GM18505 (cell line): ENCODE measurements around the gene ADD3.
"Not testable (repeated sequence)": the region's sequence is repeated elsewhere in the genome, so short reads cannot be mapped to it uniquely, and the experiment has no call there.

ENCODE experiments used
- ATAC-seq: cut with Tn5 transposase; IDR thresholded peaks from one replicate; pipeline ENCODE4 v1.9.1; 2021; ENCODE audit not compliant: unreplicated experiment
- POLR2A ChIP-seq: IDR thresholded peaks from 4 replicates; pipeline ENCODE4 v1.6.1; 2011; ENCODE audit warnings: borderline replicate concordance; ENCODE audit not compliant: insufficient read depth, insufficient read length; ENCODE audit errors: extremely low read depth

The ADD3 gene

GRCh38 chr10:110036640-110037039 is 28.9 kb downstream of the ADD3 start:
- peak; percentile 79 for ATAC-seq
- TF ChIP-seq POLR2A, result no peak

DNA sequence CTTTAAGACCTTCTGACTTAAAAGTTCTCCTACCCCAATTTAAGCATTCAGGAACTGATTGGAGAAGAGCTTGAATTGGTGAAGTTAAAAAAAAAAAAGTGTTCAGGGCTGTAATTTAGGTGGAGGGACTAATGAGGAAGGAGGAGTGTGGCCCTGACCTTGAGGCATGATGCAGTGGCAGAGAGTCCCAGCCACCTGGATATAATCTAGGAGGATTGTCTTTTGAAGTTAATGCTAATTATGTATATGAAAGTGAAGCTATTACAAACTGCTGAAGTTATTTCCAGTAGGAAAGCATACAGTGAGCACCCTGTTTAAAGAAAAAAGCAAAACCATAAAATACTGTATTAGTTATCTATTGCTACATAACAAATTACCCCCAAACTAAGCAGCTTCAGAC is 31.5 kb downstream of the ADD3 start:
- ATAC-seq, result no peak
- TF ChIP-seq POLR2A, result no peak

GRCh38 chr10:110040108-110040507 is 32.3 kb downstream of the ADD3 start:
- ATAC-seq, result no peak
- TF ChIP-seq POLR2A, result no peak

DNA sequence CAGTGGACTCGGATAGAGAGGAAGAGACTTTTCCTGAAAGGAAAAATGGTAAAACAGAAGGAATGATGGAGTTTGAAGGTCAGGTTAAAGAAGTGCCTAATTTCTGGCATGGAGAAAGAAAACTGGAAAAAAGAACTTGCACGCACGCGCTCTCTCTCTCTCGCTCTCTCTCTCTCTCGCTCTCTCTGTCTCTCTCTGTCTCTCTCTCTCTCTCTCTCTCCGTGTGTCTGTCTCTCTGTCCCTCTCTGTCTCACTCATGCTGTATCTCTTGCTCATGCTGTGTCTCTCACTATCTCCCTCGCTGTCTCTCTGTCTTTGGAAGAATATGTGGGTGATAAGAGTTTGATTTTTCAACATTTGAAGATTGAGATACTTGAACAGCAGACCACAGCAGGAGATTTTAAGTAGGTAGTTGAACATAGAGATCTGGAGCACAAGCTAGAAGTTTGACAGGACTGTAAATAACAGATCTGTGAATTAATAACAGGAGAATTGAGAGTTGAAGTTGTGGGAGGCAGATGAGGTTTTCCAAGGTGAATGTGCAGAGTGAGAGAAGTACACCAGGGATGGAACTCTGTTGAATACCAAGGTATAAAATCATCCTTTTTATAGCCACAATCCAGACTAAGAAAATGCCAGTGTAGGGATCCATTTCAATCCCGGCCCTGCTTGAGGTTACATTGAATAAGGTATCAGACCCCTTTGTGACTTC is 33.1 kb downstream of the ADD3 start:
- TF ChIP-seq POLR2A, result no peak
- no peak for ATAC-seq

DNA sequence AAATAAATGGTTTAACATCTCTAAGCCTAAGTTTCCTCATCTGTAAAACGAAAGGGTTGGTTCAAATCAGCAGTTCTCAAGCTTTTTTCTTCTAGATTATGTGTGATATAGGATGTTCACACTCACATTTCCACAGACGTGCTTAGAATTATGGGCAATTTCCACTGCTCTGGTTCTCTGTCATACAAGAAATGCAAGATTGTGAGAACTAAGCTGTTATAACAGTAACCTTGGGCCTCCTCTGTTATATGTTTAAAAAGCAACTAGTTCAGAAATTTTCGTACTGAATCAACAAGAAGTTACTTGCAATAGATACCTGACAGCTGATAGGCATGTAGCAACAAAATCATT is 33.7 kb downstream of the ADD3 start:
- TF ChIP-seq POLR2A, result no peak
- ATAC-seq, result no peak

DNA sequence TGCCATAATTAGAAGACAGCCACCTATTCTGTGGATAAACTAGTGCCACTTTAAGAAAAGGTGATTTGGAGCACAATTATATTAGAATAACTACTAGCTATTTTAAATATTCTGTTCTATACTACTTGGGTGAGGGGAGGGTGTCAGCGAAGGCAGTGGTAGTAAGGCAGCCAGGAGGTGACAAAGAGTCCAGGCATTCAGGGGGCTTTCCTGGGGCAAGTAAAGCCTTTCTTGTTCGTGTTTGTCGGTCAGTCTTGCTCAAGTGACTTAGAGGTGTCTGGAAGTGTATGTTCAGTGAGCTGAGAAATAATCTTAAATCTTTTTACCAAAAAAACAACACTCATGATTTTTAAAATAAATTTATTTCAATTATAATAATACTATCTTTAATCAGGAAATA is 34.4 kb downstream of the ADD3 start:
- ATAC-seq, result no peak
- TF ChIP-seq POLR2A, result no peak

DNA sequence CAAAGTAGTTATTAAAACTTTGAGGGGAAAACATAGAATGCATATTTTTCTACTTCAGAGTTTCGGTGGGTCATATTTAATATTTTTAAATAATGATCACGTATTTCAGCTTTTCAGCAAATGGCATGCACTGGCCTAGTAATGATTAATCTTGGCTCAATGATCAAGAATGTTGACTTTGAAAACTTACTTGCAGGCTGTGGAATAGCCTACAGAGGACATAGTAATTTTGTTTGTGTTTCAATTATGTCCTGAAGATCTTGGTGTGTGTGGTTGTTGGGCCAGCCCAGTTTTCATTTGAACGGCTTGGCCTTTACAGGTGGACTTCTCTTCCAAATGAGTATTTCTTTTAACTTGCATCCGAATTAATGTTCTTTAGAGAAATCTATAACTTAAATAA is 35.1 kb downstream of the ADD3 start:
- ATAC-seq, result no peak
- no peak for TF ChIP-seq POLR2A

DNA sequence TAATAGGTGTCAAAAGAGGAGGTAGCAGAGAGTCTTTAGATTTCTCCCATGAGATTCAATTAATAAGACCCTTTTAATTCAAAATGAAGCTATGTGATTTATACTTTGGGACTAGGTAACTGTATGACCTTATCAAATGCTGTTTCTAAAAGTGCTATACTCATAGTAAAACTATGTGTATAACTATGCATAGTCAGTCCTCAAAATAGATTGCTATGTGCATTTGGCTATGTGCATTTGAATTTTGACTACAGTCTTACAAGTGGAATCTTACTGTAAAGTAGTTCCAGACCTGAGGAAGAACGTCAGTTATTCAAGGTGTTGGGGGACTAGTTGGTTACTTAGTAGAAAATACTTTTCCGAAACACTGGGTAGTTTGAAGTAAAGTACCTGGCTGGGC is 36.9 kb downstream of the ADD3 start:
- ATAC-seq, result no peak
- TF ChIP-seq POLR2A, result no peak

DNA sequence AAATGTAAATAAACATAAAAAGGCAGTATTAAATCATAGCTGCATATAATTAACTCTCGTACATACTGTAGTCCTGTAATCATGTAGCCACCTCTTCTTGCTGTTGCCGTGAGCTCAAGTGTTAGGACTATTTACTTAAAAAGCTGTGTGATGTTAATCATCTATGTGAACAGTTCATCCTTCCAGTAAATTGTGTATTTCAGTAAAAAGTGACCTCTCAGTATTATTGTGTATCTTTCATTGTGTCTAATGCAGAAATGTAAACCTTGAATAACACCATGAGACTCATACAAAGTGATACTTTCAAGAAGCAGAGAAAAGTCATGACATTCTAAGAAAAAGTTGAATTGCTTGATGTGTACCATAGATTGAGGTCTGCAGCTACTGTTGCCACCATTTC is 38.0 kb downstream of the ADD3 start:
- no peak for ATAC-seq
- no peak for TF ChIP-seq POLR2A

- ATAC-seq, result not testable (repeated sequence)
These were observed 40.4 kb downstream of the ADD3 start for GRCh38 chr10:110048145-110048544.

- no peak for TF ChIP-seq POLR2A
- ATAC-seq, result no peak
These were observed 41.0 kb downstream of the ADD3 start for GRCh38 chr10:110048781-110049180.

DNA sequence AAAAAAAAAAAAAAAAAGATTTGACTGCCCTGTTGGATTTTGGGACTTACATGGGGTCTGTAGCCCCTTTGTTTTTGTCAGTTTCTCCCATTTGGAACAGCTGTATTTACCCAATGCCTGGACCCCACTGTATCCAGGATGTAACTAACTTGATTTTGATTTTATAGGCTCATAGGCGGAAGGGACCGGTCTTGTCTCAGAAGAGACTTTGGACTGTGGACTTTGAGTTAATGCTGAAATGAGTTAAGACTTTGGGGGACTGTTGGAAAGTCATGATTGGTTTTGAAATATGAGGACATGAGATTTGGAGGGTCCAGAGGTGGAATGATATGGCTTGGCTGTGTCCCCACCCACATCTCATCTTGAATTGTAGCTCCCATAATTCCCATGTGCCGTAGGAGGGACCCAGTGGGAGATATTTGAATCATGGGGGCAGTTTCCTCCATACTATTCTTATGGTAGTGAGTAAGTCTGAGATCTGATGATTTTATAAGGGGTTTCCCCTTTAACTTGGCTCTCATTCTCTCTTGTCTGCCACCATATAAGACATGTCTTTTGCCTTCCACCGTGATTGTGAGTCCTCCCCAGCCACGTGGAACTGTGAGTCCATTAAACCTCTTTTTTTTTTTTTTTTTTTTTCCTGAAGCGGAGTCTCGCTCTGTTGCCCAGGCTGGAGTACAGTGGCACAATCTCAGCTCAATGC is 42.3 kb downstream of the ADD3 start:
- ATAC-seq, result not testable (repeated sequence)

DNA sequence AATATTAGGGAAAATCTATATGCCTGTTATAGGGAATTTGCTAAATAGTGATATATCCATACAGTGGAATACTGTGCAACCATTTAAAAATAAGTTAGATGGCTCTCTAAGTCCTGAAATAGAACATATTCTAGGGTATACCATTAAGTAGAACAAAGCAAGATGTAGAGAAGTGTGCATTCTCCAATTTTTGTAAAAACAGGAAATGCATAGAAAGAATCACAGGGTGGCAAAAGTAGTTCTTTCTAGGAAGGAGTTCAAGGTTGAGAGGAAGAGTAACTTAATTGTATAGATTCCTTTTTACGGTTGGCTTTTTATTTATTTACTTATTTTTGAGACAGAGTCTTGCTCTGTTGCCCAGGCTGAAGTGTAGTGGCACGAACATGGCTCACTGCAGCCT is 43.7 kb downstream of the ADD3 start:
- no peak for ATAC-seq
- no peak for TF ChIP-seq POLR2A

GRCh38 chr10:110052916-110053315 is 45.1 kb downstream of the ADD3 start:
- no peak for TF ChIP-seq POLR2A
- ATAC-seq, result no peak

- no peak for TF ChIP-seq POLR2A
- no peak for ATAC-seq
These were observed 49.0 kb downstream of the ADD3 start for GRCh38 chr10:110056822-110057221.
